GM21447 (cell line): Measurements from ENCODE around the gene PRKAA2.

Experiments used
- ATAC-seq: cut with Tn5 transposase; IDR thresholded peaks from one replicate; pipeline ENCODE4 v1.9.1; 2021; ENCODE audit not compliant: unreplicated experiment

The PRKAA2 gene

GRCh38 chr1:56712150-56712549, 67.0 kb downstream of the PRKAA2 start:
- no peak for ATAC-seq

- ATAC-seq, result no peak
Measured at GRCh38 chr1:56713112-56713511, 68.0 kb downstream of the PRKAA2 start.

- no peak for ATAC-seq
Measured at GRCh38 chr1:56715156-56715555, 70.0 kb downstream of the PRKAA2 start.

GRCh38 chr1:56719171-56719570, 74.1 kb downstream of the PRKAA2 start:
- no peak for ATAC-seq

- no peak for ATAC-seq
Measured at GRCh38 chr1:56726706-56727105, 81.6 kb downstream of the PRKAA2 start.

GRCh38 chr1:56728964-56729363, 83.8 kb downstream of the PRKAA2 start:
- no peak for ATAC-seq

GRCh38 chr1:56745231-56745630, 100.1 kb downstream of the PRKAA2 start:
- no peak for ATAC-seq

- no peak for ATAC-seq
Measured at GRCh38 chr1:56754708-56755479, 109.8 kb downstream of the PRKAA2 start.

GRCh38 chr1:56755911-56756310, 110.8 kb downstream of the PRKAA2 start:
- ATAC-seq, result no peak

GRCh38 chr1:56758135-56758534, 113.0 kb downstream of the PRKAA2 start:
- no peak for ATAC-seq

GRCh38 chr1:56758794-56759193, 113.7 kb downstream of the PRKAA2 start:
- ATAC-seq, result no peak
